ENCODE measurements around the gene PPP1R36. TPM values are rescaled to one million over a fixed set of nuclear protein-coding genes. Genes with fewer than 3 reads are reported as not detected.

Gene PPP1R36
- total RNA-seq, 4 donors from 2014 or later = 0.59 to 7.6 (median 4.4) TPM

DNA sequence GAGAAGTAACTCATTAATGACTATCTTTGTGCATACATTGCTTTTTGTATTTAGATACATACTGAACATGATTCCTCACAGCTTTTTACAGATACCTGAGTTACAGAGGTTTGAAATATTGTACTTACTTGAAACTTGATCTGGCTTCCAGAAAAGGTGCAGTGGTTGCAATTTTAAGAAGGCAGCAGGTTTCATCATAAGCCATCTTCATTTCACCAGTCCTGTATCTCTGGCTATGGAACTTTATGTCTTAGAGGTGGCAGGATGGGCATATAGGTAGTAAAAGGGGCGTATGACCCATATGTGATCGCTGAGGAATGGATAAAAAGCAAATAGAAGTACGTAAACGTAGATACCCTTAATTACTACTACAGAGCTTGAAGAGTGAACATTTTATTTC lies 31.5 kb upstream of the PPP1R36 start:
- DNase-seq (ENCODE audit: low spot score in 2 of 2) = no peak
- Histone ChIP-seq H3K4me1 (peaks cover 0 to 47% (median 8%) of the 10 kb centered on the region in 4 donors), H3K4me3 (no peak overlapping the region), H3K9me3 (no peaks in the 10 kb centered on the region), H3K36me3 (peaks cover 0 to 20% (median 0%) of the 10 kb centered on the region in 3 donors), H3K27ac (no peak overlapping the region), H3K27me3 (no peaks in the 10 kb centered on the region)
- no peak for TF ChIP-seq POLR2A (IDR thresholded peaks at IDR 0.05)
- WGBS, 2 donors = 77 to 89% methylated on average over 4 of the region's 4 CpGs

DNA sequence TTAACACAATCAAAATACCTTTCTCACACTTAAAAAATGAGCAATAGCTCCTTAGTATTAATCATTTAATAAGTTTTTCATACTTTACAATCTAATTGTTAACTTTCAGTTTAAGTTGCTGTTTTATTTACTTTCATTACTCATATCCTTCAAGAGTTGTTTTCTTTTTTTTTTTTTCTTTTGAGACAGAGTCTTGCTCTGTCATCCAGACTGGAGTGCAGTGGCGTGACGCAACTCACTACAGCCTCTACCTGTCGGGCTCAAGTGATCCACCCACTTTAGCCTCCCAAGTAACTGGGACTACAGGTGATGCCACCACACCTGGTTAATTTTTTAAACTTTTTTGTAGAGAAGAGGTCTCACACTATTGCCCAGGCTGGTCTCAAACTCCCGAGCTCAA lies 29.1 kb upstream of the PPP1R36 start:
- no peaks in the 10 kb centered on the region for H3K9me3 ChIP-seq
- no peak overlapping the region for H3K4me3 ChIP-seq
- WGBS, 2 donors = 94 to 96% methylated on average over 4 of the region's 4 CpGs

GRCh38 chr14:64522591-64523355 lies 27.0 kb upstream of the PPP1R36 start:
- DNase-seq (ENCODE audit: low spot score in 2 of 2) = no peak
- Histone ChIP-seq H3K27me3 (no peaks in the 10 kb centered on the region), H3K4me1 (peaks cover 0 to 19% (median 0%) of the 10 kb centered on the region in 4 donors), H3K9me3 (no peaks in the 10 kb centered on the region), H3K27ac (no peak overlapping the region), H3K4me3 (no peak overlapping the region), H3K36me3 (peaks cover 0 to 45% (median 0%) of the 10 kb centered on the region in 3 donors)
- no peak for TF ChIP-seq CTCF (IDR thresholded peaks at IDR 0.05)
- no peak for TF ChIP-seq EP300 (IDR thresholded peaks at IDR 0.05)
- no peak for TF ChIP-seq POLR2A (IDR thresholded peaks at IDR 0.05)
- WGBS, 2 donors = 89 to 92% methylated on average over 9 of the region's 9 CpGs

More for the DNA sequence above, 29.1 kb upstream of the PPP1R36 start:
- no peaks in the 10 kb centered on the region for H3K27me3 ChIP-seq
- no peak for TF ChIP-seq POLR2A (IDR thresholded peaks at IDR 0.05)
- TF ChIP-seq EP300 (IDR thresholded peaks at IDR 0.05) = no peak
- TF ChIP-seq CTCF (IDR thresholded peaks at IDR 0.05) = no peak
- H3K36me3 ChIP-seq = peaks cover 0 to 29% (median 0%) of the 10 kb centered on the region in 3 donors
- H3K27ac ChIP-seq = no peak overlapping the region
- H3K4me1 ChIP-seq = peaks cover 0 to 30% (median 2%) of the 10 kb centered on the region in 4 donors
- no peak for DNase-seq (ENCODE audit: low spot score in 2 of 2)

GRCh38 chr14:64525354-64525753 lies 24.4 kb upstream of the PPP1R36 start:
- H3K4me1 ChIP-seq = peaks cover 0 to 15% (median 0%) of the 10 kb centered on the region in 4 donors
- H3K9me3 ChIP-seq = no peaks in the 10 kb centered on the region
- H3K36me3 ChIP-seq = peaks cover 0 to 45% (median 0%) of the 10 kb centered on the region in 3 donors
- DNase-seq (ENCODE audit: low spot score in 2 of 2) = no peak
- H3K27me3 ChIP-seq = no peaks in the 10 kb centered on the region
- WGBS, 2 donors = 88 to 90% methylated on average over 2 of the region's 2 CpGs
- H3K4me3 ChIP-seq = no peak overlapping the region
- H3K27ac ChIP-seq = no peak overlapping the region
- TF ChIP-seq CTCF (IDR thresholded peaks at IDR 0.05) = no peak
- TF ChIP-seq EP300 (IDR thresholded peaks at IDR 0.05) = no peak
- no peak for TF ChIP-seq POLR2A (IDR thresholded peaks at IDR 0.05)

GRCh38 chr14:64531567-64531966 lies 18.2 kb upstream of the PPP1R36 start:
- peaks cover 0 to 8% (median 0%) of the 10 kb centered on the region in 3 donors for H3K36me3 ChIP-seq
- H3K4me1 ChIP-seq = no peaks in the 10 kb centered on the region
- no peaks in the 10 kb centered on the region for H3K9me3 ChIP-seq
- TF ChIP-seq POLR2A (IDR thresholded peaks at IDR 0.05) = no peak
- no peak for TF ChIP-seq EP300 (IDR thresholded peaks at IDR 0.05)
- no peak for TF ChIP-seq CTCF (IDR thresholded peaks at IDR 0.05)
- no peak overlapping the region for H3K4me3 ChIP-seq
- no peaks in the 10 kb centered on the region for H3K27me3 ChIP-seq
- WGBS, 2 donors = 66% methylated on average over 2 of the region's 2 CpGs
- no peak overlapping the region for H3K27ac ChIP-seq
- DNase-seq (ENCODE audit: low spot score in 2 of 2) = no peak

Data from tibial nerve (tissue), 4 donors.